ENCODE data around the gene RPS27L. TPM values are rescaled to one million over a fixed set of nuclear protein-coding genes. Genes with fewer than 3 reads are reported as not detected.

Gene RPS27L
- total and polyA plus RNA-seq, 9 of the 15 experiments (the other 6 are each of a cell fraction or from before 2014, with no cell fraction given): 72.2 to 382 (median 116) TPM

DNA sequence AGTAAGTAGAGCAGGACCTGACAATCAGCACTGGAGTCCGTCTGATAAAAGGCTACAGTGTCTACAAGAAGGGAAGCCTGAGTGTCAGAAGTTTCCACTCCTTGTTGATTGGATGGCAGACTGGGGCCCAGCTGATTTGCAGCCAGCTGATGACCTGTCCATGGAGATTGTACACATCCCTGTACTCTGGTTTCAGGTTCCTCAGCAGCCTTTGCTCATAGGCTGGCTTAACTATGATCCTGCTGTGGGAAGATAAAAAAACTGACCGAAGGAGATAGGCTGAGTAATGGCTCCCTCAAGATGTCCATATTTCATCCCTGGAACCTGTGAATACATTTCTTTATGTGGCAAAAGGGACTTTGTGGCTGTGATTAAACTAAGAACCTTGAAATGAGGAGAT, 47.4 kb downstream of the RPS27L start (continued):
- TF ChIP-seq, protein P1, sequence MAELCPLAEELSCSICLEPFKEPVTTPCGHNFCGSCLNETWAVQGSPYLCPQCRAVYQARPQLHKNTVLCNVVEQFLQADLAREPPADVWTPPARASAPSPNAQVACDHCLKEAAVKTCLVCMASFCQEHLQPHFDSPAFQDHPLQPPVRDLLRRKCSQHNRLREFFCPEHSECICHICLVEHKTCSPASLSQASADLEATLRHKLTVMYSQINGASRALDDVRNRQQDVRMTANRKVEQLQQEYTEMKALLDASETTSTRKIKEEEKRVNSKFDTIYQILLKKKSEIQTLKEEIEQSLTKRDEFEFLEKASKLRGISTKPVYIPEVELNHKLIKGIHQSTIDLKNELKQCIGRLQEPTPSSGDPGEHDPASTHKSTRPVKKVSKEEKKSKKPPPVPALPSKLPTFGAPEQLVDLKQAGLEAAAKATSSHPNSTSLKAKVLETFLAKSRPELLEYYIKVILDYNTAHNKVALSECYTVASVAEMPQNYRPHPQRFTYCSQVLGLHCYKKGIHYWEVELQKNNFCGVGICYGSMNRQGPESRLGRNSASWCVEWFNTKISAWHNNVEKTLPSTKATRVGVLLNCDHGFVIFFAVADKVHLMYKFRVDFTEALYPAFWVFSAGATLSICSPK (IDR thresholded peaks at IDR 0.05; ENCODE audit: borderline replicate concordance): no peak
- TF ChIP-seq, protein P2, sequence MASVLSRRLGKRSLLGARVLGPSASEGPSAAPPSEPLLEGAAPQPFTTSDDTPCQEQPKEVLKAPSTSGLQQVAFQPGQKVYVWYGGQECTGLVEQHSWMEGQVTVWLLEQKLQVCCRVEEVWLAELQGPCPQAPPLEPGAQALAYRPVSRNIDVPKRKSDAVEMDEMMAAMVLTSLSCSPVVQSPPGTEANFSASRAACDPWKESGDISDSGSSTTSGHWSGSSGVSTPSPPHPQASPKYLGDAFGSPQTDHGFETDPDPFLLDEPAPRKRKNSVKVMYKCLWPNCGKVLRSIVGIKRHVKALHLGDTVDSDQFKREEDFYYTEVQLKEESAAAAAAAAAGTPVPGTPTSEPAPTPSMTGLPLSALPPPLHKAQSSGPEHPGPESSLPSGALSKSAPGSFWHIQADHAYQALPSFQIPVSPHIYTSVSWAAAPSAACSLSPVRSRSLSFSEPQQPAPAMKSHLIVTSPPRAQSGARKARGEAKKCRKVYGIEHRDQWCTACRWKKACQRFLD (CRISPR knock-in tag; IDR thresholded peaks at IDR 0.05): peak; percentile 86
- TF ChIP-seq POLR2AphosphoS5 (IDR thresholded peaks at IDR 0.05; ENCODE audit: control insufficient read depth, insufficient read depth, low read depth, low read length) (peak; percentile 95), LCOR (CRISPR knock-in tag; IDR thresholded peaks at IDR 0.05) (peak; percentile 64), ZNF174 (CRISPR knock-in tag; IDR thresholded peaks at IDR 0.05) (no peak), EHMT2 (IDR thresholded peaks at IDR 0.05) (peak; percentile 18; the same call in 1 of the 2 replicates), ILF3 (IDR thresholded peaks at IDR 0.05; ENCODE audit: borderline replicate concordance) (no peak), CBFA2T2 (conservative IDR thresholded peaks at IDR 0.05) (peak; percentile 96)
- TF ChIP-seq, protein P3, sequence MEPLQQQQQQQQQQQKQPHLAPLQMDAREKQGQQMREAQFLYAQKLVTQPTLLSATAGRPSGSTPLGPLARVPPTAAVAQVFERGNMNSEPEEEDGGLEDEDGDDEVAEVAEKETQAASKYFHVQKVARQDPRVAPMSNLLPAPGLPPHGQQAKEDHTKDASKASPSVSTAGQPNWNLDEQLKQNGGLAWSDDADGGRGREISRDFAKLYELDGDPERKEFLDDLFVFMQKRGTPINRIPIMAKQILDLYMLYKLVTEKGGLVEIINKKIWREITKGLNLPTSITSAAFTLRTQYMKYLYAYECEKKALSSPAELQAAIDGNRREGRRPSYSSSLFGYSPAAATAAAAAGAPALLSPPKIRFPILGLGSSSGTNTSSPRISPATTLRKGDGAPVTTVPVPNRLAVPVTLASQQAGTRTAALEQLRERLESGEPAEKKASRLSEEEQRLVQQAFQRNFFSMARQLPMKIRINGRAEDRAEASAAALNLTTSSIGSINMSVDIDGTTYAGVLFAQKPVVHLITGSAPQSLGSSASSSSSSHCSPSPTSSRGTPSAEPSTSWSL (CRISPR knock-in tag; IDR thresholded peaks at IDR 0.05; ENCODE audit: borderline replicate concordance): no peak

All from K562 (cell line).